ENCODE results near the gene TESK1.

GRCh38 chr9:35618325-35618727 lies 13.3 kb downstream of the TESK1 start, which contains the start of gene CD72:
- TF ChIP-seq, protein P1, sequence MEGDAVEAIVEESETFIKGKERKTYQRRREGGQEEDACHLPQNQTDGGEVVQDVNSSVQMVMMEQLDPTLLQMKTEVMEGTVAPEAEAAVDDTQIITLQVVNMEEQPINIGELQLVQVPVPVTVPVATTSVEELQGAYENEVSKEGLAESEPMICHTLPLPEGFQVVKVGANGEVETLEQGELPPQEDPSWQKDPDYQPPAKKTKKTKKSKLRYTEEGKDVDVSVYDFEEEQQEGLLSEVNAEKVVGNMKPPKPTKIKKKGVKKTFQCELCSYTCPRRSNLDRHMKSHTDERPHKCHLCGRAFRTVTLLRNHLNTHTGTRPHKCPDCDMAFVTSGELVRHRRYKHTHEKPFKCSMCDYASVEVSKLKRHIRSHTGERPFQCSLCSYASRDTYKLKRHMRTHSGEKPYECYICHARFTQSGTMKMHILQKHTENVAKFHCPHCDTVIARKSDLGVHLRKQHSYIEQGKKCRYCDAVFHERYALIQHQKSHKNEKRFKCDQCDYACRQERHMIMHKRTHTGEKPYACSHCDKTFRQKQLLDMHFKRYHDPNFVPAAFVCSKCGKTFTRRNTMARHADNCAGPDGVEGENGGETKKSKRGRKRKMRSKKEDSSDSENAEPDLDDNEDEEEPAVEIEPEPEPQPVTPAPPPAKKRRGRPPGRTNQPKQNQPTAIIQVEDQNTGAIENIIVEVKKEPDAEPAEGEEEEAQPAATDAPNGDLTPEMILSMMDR (IDR thresholded peaks at IDR 0.05; ENCODE audit: insufficient read depth, low read length): no peak
- TF ChIP-seq REST (IDR thresholded peaks at IDR 0.05; ENCODE audit: insufficient replicate concordance, low read depth): no peak
